ENCODE results near the gene ANKS1A.

The ANKS1A gene

GRCh38 chr6:35028781-35029769 lies 140.0 kb downstream of the ANKS1A start:
- TF ChIP-seq, protein P1, sequence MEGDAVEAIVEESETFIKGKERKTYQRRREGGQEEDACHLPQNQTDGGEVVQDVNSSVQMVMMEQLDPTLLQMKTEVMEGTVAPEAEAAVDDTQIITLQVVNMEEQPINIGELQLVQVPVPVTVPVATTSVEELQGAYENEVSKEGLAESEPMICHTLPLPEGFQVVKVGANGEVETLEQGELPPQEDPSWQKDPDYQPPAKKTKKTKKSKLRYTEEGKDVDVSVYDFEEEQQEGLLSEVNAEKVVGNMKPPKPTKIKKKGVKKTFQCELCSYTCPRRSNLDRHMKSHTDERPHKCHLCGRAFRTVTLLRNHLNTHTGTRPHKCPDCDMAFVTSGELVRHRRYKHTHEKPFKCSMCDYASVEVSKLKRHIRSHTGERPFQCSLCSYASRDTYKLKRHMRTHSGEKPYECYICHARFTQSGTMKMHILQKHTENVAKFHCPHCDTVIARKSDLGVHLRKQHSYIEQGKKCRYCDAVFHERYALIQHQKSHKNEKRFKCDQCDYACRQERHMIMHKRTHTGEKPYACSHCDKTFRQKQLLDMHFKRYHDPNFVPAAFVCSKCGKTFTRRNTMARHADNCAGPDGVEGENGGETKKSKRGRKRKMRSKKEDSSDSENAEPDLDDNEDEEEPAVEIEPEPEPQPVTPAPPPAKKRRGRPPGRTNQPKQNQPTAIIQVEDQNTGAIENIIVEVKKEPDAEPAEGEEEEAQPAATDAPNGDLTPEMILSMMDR (conservative IDR thresholded peaks at IDR 0.05; ENCODE audit: low read depth, low read length): no peak
- no peak for DNase-seq (ENCODE audit: low read depth)
- no peak overlapping the region for H3K4me3 ChIP-seq (ENCODE audit: low read depth, low read length)

GRCh38 chr6:35030099-35030498 lies 141.0 kb downstream of the ANKS1A start:
- H3K4me3 ChIP-seq (ENCODE audit: low read depth, low read length): no peak overlapping the region
- no peak for DNase-seq (ENCODE audit: low read depth)
- TF ChIP-seq, protein P1 (conservative IDR thresholded peaks at IDR 0.05; ENCODE audit: low read depth, low read length): no peak

DNA sequence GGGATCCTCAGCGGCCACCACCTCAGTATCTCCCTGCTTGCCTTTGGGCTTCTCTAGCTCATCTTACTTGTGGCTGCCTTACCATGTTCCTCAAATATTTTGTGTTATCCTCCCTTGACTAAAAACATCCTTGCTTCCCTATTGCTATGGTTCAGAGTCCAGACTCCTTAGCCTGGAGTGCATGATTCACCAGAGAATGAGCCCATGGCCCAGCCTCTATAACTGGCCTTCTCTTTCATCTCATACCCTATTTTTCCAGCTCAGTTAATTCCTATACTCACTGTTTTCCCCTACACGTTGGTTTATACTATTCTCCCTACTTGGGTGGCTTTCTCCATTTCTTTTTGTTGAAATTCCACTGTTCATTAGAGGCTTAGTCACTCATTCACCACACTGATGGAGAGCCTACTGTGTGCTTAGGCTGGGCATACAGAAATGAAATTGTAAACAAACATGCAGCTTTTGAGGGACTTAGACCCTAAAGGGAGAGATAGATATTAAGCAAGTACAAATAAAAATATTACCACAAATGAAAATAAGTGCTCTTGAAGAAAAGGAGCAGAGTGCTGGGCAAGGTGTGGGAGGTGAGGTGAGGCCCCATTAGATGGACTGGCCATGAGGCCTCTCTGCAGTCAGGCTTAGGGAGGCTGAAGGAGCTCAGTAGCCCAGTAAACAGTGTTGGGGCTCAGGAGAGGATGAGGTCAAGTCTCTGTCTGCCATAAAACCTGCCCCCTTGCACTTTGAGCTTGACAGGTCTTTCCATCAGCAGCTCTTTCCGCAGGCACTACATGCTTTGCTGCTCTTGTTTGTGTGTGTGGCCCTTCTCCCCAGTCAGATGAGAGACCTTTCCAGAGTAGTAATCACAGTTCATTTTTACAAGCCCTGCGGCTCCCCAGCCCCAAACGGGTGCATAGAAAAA lies 142.8 kb downstream of the ANKS1A start:
- TF ChIP-seq, protein P1 (conservative IDR thresholded peaks at IDR 0.05; ENCODE audit: low read depth, low read length): no peak
- no peak for DNase-seq (ENCODE audit: low read depth)
- no peak overlapping the region for H3K4me3 ChIP-seq (ENCODE audit: low read depth, low read length)

DNA sequence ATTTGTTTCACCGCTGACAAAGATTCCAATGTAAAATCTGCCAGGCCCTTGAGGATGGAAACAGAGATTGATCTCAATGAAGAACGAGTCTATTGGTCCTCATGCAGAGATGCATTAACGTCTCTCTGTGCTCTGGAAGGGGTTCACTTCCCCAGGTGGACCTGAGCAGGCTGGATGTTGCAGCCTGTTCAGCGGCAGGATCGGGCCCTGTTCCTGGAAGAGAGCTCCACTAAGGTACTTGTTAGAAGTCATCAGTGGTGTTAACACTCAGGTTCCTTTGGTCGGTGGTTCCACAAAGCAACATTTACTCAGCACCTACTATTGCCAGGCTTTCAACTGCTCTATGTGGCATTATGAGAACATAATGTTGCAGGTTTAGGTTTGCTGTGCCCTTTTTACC lies 144.6 kb downstream of the ANKS1A start:
- no peak for DNase-seq (ENCODE audit: low read depth)
- TF ChIP-seq, protein P1 (conservative IDR thresholded peaks at IDR 0.05; ENCODE audit: low read depth, low read length): no peak
- no peak overlapping the region for H3K4me3 ChIP-seq (ENCODE audit: low read depth, low read length)

- no peak for DNase-seq (ENCODE audit: low read depth)
- TF ChIP-seq, protein P1 (conservative IDR thresholded peaks at IDR 0.05; ENCODE audit: low read depth, low read length): no peak
- H3K4me3 ChIP-seq (ENCODE audit: low read depth, low read length): no peak overlapping the region
Observed at GRCh38 chr6:35034411-35035191, 145.5 kb downstream of the ANKS1A start.

DNA sequence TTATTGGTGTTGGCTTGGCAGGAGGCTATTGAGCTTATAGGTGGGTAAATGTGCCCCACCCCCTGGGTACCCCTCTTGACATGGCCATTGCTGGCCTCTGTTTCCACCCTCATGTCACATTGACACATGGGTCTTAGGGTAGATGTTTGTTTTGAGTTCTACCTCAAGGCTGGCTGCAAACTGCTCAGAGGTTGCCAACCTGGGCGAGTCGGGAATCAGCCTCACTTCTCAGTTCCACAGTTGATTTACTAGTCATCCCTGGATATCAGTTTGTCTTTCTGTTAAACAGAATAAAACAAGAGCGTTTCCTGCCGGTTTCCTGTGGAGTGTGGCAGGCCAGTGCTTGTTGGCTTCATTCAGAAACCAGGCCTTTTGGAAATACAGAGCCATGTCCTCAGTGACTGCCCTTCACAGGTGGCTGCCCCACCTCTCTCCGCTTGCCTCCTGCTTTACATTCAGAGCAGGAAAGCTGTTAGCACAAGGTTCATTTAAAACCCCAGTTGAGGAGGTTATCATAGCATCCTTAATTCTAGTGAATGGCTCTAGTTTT lies 146.5 kb downstream of the ANKS1A start:
- TF ChIP-seq, protein P1 (conservative IDR thresholded peaks at IDR 0.05; ENCODE audit: low read depth, low read length): no peak
- no peak overlapping the region for H3K4me3 ChIP-seq (ENCODE audit: low read depth, low read length)
- no peak for DNase-seq (ENCODE audit: low read depth)

All from choroid plexus epithelial cell (primary cell).